Body of pancreas (tissue), 4 donors: ENCODE data around the gene FIBCD1. TPM values are rescaled to one million over a fixed set of nuclear protein-coding genes. Genes with fewer than 3 reads are reported as not detected.

Experiments
- ATAC-seq: fragments of 150-250 bp; one replicate; pipeline ENCODE4 v1.9.1; 2016
- DNase-seq, 4 donors: peaks; one replicate each; pipeline ENCODE4 v3.0.0-alpha.2; 2019
- H3K27ac ChIP-seq, 4 donors: fragments of 200-600 bp; sonication (generic); 1 replicate in 3 of 4; 2 replicates in 1 of 4; pipeline versions ENCODE4 v1.5.1 to v1.6.1; 2016 to 2019; ENCODE audit warnings: mild to moderate bottlenecking in 1 of 4, mixed read lengths in 1 of 4, moderate library complexity in 1 of 4
- H3K27me3 ChIP-seq, 2 donors: fragments of 200-600 bp; sonication (generic); one replicate each; pipeline ENCODE4 v1.6.0; 2016; ENCODE audit warnings: mild to moderate bottlenecking in 1 of 2
- H3K36me3 ChIP-seq, 2 donors: fragments of 200-600 bp; sonication (generic); replicated peaks in 1 of 2; 2 replicates each; pipeline ENCODE4 v1.5.1; 2016; ENCODE audit warnings: low read depth in 2 of 2; ENCODE audit not compliant: insufficient read depth in 1 of 2
- H3K4me1 ChIP-seq: fragments of 200-600 bp; sonication (generic); one replicate; pipeline ENCODE4 v1.6.0; 2016
- H3K4me3 ChIP-seq, 2 donors: fragments of 200-600 bp; sonication (generic); 1 replicate in 1 of 2; 2 replicates in 1 of 2; pipeline ENCODE4 v1.5.1; 2016 to 2019
- H3K9me3 ChIP-seq, 3 donors: fragments of 200-600 bp; sonication (generic); 1 replicate in 2 of 3; 2 replicates in 1 of 3; pipeline ENCODE4 v1.5.1; 2016
- POLR2A ChIP-seq, 3 donors: fragments of 450-650 bp; IDR thresholded peaks; one replicate each; pipeline ENCODE4 v1.6.1; 2016; ENCODE audit warnings: antibody characterized with exemption in 3 of 3, mild to moderate bottlenecking in 2 of 3
- WGBS, 2 donors: methylation state at CpG; one replicate each; pipeline ENCODE4 v1.1.5; 2017; 5-methylcytosine and 5-hydroxymethylcytosine counted together
- intact Hi-C: fragments of 100-400 bp; cut with DNase I; formaldehyde crosslinking; loops from one replicate; pipeline ENCODE4 v1.15.1; 2023
- total RNA-seq, 2 donors: library from RNA; depleted of rRNA; stranded (reverse); fragments of >200 nt; gene quantifications; one replicate each; pipeline ENCODE4 v1.1.0, GENCODE V29; 2016
- TF ChIP-seq, protein P1 (sequence below), 7 experiments: fragments of 450-650 bp in 4 of 7; fragments of 200-600 bp in 3 of 7; sonication (generic) in 3 of 7; IDR thresholded peaks; one replicate each; pipeline ENCODE4 v1.5.1; 2016 to 2019; ENCODE audit warnings: antibody characterized with exemption in 7 of 7

The FIBCD1 gene
- total RNA-seq, 2 donors from 2014 or later, result 0.78 TPM; not detected in 1

DNA sequence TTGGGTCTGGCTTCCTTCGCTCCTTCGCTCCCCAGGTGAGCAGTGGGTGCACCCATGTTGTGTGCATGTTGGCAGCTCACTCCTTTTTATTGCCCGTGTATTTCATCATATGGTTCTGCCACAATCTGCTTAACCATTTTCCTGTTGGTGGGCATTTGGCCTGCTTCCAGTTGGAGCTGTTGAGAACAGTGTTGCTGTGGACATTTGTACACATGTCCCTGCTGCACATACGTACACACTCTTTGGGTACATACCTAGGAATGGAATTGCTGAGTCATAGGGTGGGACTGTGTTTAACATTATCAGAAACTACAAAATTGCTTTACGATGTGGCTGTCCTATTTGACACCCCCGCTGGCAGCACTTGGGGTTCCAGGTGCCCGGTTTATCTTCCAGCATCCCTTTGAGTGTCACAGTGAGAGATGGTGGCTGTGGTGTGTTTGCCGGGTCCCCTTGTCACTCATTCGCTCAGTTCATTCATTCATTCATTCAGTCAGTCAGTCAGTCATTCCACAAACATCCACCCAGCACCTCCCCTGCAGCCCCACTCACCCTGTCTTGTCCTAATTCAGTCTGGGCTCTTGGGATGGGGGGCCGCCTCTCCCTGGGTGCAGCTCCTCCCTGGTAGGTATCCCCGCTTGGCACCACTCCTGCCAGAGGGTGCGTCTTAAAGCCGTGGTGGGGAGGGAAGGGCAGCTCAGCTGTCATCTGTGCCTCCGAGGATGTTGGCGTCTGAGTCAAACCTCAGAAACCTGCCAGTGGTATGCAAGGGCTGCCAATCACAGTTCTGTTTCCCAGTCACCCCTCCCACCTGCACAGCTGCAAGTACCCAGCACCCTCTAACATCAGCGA, 7.9 kb upstream of the FIBCD1 start:
- intact Hi-C loops, result no loop called here
- 40 to 46% methylated on average over 15 to 16 of the region's 16 CpGs for WGBS, 2 donors
- no peak overlapping the region for H3K4me3 ChIP-seq
- H3K4me1 ChIP-seq, result no peaks in the 10 kb centered on the region
- H3K27ac ChIP-seq, result no peak overlapping the region
- ATAC-seq (no peak), DNase-seq (no peak)
- H3K27me3 ChIP-seq, result peaks cover 0 to 10% of the 10 kb centered on the region in 2 donors
- no peaks in the 10 kb centered on the region for H3K36me3 ChIP-seq
- no peaks in the 10 kb centered on the region for H3K9me3 ChIP-seq
- no peak for TF ChIP-seq POLR2A (IDR thresholded peaks at IDR 0.05)
- TF ChIP-seq, protein P1, sequence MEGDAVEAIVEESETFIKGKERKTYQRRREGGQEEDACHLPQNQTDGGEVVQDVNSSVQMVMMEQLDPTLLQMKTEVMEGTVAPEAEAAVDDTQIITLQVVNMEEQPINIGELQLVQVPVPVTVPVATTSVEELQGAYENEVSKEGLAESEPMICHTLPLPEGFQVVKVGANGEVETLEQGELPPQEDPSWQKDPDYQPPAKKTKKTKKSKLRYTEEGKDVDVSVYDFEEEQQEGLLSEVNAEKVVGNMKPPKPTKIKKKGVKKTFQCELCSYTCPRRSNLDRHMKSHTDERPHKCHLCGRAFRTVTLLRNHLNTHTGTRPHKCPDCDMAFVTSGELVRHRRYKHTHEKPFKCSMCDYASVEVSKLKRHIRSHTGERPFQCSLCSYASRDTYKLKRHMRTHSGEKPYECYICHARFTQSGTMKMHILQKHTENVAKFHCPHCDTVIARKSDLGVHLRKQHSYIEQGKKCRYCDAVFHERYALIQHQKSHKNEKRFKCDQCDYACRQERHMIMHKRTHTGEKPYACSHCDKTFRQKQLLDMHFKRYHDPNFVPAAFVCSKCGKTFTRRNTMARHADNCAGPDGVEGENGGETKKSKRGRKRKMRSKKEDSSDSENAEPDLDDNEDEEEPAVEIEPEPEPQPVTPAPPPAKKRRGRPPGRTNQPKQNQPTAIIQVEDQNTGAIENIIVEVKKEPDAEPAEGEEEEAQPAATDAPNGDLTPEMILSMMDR (IDR thresholded peaks at IDR 0.05), result no peak

DNA sequence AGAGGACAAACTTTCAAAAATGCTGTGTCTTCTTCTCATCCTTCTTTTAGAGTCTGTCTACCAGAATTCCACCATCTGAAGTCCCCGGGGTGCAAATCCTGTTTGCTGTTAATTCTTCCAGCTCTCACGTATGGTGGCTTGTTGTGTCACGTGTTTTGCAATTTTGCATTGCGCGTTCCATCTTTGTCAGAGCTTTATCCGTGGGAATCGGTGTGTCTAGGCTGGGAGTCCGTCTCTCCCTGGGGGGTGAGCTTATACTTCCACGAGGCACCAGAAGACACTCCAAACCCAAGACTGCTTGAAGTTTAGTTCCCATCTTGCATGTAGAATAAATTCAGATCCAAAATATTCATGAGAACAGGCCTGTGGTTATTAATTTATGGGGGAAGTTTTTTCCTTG, 6.1 kb upstream of the FIBCD1 start:
- intact Hi-C loops, result no loop called here
- H3K27me3 ChIP-seq, result peaks cover 0 to 20% of the 10 kb centered on the region in 2 donors
- WGBS, 2 donors, result 75 to 87% methylated on average over 9 of the region's 9 CpGs

DNA sequence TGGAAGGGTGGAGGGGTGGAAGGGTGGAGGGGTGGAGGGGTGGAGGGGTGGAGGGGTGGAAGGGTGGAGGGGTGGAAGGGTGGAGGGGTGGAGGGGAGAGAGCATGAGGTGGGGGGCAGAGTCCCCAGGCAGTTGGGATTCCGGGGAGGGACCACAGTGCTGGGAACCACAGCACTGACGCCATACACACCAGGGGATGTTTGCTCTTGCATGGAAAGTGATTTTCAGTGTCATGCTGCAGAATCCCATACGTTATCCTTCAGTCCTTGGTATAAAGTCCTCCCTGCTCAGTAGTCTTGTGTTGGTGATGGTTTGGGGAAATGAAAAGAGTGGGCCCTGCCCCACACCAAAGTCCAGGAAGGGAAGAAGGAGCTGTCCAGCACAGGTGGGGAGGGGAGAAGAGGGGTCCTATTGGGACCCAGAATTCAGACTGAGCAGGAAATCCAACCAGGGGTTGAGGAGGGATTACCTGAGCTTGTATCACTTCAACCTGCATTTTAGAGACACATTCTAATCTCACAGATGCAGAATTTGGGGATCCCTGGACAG, 5.5 kb upstream of the FIBCD1 start:
- peaks cover 14% of the 10 kb centered on the region for H3K4me1 ChIP-seq
- ATAC-seq, result no peak
- H3K36me3 ChIP-seq, result no peaks in the 10 kb centered on the region
- intact Hi-C loops, result loop anchor here (5.0 kb wide), 2 partner anchors 77 to 242 kb away; no protein-coding TSS in a partner anchor
- peaks cover 0 to 24% of the 10 kb centered on the region in 2 donors for H3K27me3 ChIP-seq
- 17 to 44% methylated on average over 2 to 3 of the region's 3 CpGs for WGBS, 2 donors
- no peak for DNase-seq
- H3K9me3 ChIP-seq, result no peaks in the 10 kb centered on the region
- TF ChIP-seq, protein P1 (IDR thresholded peaks at IDR 0.05), result no peak
- TF ChIP-seq POLR2A (IDR thresholded peaks at IDR 0.05), result no peak
- no peak overlapping the region for H3K4me3 ChIP-seq
- H3K27ac ChIP-seq, result no peak overlapping the region

More for the DNA sequence above, 6.1 kb upstream of the FIBCD1 start:
- Histone ChIP-seq H3K27ac (no peak overlapping the region), H3K36me3 (no peaks in the 10 kb centered on the region), H3K4me1 (peaks cover 9% of the 10 kb centered on the region), H3K4me3 (no peak overlapping the region), H3K9me3 (no peaks in the 10 kb centered on the region)
- ATAC-seq (no peak), DNase-seq (no peak)
- no peak for TF ChIP-seq POLR2A (IDR thresholded peaks at IDR 0.05)
- TF ChIP-seq, protein P1 (IDR thresholded peaks at IDR 0.05), result no peak

DNA sequence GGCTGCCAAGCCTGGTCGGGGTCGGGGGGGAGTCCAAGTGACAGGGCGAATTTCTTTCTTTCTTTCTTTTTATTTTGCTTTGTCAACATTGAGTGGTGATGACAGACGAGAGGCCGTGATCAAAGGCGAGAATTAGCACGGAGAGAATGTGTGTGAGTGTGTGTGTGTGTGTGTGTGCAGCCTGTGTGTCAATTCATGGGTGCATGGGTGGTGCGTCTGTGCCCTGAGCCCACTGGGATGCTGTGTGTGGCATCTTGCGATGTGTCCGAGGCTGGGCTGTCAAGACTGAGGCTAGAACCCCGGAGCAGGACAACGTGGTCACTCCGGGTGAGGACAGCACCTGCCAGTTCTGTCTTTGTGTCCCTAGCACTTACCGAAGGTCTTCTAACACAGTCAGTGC, 4.7 kb upstream of the FIBCD1 start:
- H3K9me3 ChIP-seq, result no peaks in the 10 kb centered on the region
- no peak overlapping the region for H3K27ac ChIP-seq
- intact Hi-C loops, result loop anchor here (5.0 kb wide), 2 partner anchors 76 to 241 kb away; no protein-coding TSS in a partner anchor
- WGBS, 2 donors, result 22% methylated on average over 12 to 14 of the region's 14 CpGs
- TF ChIP-seq POLR2A (IDR thresholded peaks at IDR 0.05), result no peak
- TF ChIP-seq, protein P1 (IDR thresholded peaks at IDR 0.05), result no peak
- H3K4me1 ChIP-seq, result peaks cover 22% of the 10 kb centered on the region
- ATAC-seq, result no peak
- peaks cover 0 to 32% of the 10 kb centered on the region in 2 donors for H3K27me3 ChIP-seq
- DNase-seq, result no peak
- no peaks in the 10 kb centered on the region for H3K36me3 ChIP-seq
- H3K4me3 ChIP-seq, result no peak overlapping the region
